Measurements from ENCODE around the gene FNBP1. TPM values are rescaled to one million over a fixed set of nuclear protein-coding genes. Genes with fewer than 3 reads are reported as not detected.

The FNBP1 gene
- total and polyA plus RNA-seq, 3 donors from 2014 or later, result 37.9 to 89.2 (median 76.6) TPM

DNA sequence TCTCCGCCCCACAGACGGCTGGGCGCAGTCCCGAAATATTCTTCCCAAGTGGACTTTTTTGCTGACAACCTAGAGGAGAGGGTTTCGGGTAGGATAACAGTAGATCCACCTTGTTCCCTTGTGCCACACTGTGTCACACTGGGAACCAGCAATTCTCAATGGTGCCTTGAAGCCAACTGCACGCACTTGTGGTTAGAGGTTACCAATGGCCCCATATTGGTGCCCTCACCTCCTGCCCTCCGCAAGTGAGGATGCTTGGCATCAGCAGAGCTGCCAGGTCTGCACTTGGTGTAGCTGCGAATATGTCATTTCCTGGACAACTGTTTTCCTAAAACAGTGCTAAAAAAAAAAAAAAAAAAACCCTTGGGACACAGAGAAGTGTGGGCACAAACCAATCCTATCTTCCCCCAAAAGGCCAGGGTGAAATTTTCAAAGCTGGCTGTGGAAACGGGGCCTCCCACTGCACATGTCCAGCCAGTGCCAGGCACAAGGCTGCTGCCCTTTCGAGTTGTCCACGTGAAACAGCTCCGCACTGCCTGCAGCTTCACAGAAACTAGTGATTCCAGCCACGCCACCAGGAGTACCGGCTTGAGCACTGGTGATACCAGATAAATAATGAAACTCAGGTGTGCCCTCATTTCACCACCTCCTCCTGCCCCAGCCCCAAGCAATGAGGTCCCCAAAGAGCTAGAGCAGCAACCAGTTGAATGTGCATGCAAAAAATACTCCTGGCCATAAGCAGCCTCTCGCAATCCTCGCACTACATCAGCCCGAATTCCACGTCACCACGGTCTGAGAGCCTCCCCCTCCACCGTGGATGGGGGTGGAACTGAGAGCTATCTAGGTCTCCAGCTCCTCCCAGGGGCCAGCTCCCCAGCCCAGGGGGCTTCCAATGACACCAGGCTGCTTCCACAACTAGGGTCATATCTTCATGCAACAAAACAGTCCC lies 156.5 kb downstream of the FNBP1 start:
- Histone ChIP-seq H3K36me3 (ENCODE audit: low read depth, missing control alignments) (no peaks in the 10 kb centered on the region), H3K27ac (peak overlapping the region; percentile 52 to 77), H3K4me1 (peaks cover 34% of the 10 kb centered on the region), H3K4me3 (peak overlapping the region; percentile 3 to 51), H3K9me3 (no peaks in the 10 kb centered on the region), H3K27me3 (no peaks in the 10 kb centered on the region)
- intact Hi-C loops (cut with DNase I; ENCODE audit: low total_unique reads), result loop anchor here (5.0 to 10.0 kb wide), 3 partner anchors 156 to 348 kb away; partner anchors contain the start of gene FNBP1
- peak; percentile 61 for DNase-seq
- TF ChIP-seq POLR2A (IDR thresholded peaks at IDR 0.05), result no peak
- no peak for TF ChIP-seq CTCF (IDR thresholded peaks at IDR 0.05)
- WGBS, 2 donors, result 66 to 69% methylated on average over 11 to 20 of the region's 20 CpGs

DNA sequence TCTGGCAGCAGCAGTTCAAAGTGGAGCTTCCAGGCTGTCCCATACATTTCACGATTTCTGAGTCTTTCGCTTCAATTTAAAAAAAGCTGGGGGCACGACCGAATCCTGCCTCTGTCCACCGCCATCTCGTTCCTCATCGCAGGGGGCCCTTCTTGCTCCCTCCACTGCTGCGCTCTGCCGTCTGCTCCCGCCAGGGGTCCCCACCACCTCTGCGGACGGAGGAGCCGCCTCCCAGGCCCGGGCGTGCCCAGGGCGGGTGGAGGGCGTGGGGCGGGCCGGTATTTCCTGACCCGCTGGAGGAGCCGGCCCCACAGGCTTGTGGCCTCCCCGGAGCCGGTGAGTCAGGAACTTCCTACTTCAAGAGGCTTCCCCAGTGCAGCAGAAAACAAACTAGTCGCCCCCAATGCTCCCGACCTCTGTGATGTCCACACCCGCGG lies 157.3 kb downstream of the FNBP1 start:
- intact Hi-C loops (cut with DNase I; ENCODE audit: low total_unique reads), result loop anchor here (5.0 to 10.0 kb wide), 3 partner anchors 157 to 349 kb away; partner anchors contain the start of gene FNBP1
- peak overlapping the region; percentile 3 to 51 for H3K4me3 ChIP-seq
- WGBS, 2 donors, result 0 to 2% methylated on average over 4 to 27 of the region's 27 CpGs
- H3K9me3 ChIP-seq, result no peaks in the 10 kb centered on the region
- TF ChIP-seq CTCF (IDR thresholded peaks at IDR 0.05) (peak; percentile 87 to 97 (median 96)), POLR2A (IDR thresholded peaks at IDR 0.05) (no peak)
- peak overlapping the region; percentile 77 to 81 for H3K27ac ChIP-seq
- DNase-seq, result peak; percentile 89
- no peaks in the 10 kb centered on the region for H3K27me3 ChIP-seq
- H3K36me3 ChIP-seq (ENCODE audit: low read depth, missing control alignments), result no peaks in the 10 kb centered on the region
- peaks cover 33% of the 10 kb centered on the region for H3K4me1 ChIP-seq

- Histone ChIP-seq H3K27ac (peak overlapping the region; percentile 77 to 81), H3K27me3 (no peaks in the 10 kb centered on the region), H3K4me1 (peaks cover 33% of the 10 kb centered on the region), H3K36me3 (ENCODE audit: low read depth, missing control alignments) (no peaks in the 10 kb centered on the region), H3K4me3 (peak overlapping the region; percentile 12 to 51), H3K9me3 (no peaks in the 10 kb centered on the region)
- TF ChIP-seq CTCF (IDR thresholded peaks at IDR 0.05), result peak in 1 of 3 experiments; percentile 59
- no peak for TF ChIP-seq POLR2A (IDR thresholded peaks at IDR 0.05)
- intact Hi-C loops (cut with DNase I; ENCODE audit: low total_unique reads), result loop anchor here (5.0 to 10.0 kb wide), 3 partner anchors 157 to 350 kb away; partner anchors contain the start of gene FNBP1
- peak; percentile 65 for DNase-seq
- WGBS, 2 donors, result 5 to 14% methylated on average over 22 to 27 of the region's 27 CpGs
Observed at GRCh38 chr9:129885018-129885669, 157.8 kb downstream of the FNBP1 start.

DNA sequence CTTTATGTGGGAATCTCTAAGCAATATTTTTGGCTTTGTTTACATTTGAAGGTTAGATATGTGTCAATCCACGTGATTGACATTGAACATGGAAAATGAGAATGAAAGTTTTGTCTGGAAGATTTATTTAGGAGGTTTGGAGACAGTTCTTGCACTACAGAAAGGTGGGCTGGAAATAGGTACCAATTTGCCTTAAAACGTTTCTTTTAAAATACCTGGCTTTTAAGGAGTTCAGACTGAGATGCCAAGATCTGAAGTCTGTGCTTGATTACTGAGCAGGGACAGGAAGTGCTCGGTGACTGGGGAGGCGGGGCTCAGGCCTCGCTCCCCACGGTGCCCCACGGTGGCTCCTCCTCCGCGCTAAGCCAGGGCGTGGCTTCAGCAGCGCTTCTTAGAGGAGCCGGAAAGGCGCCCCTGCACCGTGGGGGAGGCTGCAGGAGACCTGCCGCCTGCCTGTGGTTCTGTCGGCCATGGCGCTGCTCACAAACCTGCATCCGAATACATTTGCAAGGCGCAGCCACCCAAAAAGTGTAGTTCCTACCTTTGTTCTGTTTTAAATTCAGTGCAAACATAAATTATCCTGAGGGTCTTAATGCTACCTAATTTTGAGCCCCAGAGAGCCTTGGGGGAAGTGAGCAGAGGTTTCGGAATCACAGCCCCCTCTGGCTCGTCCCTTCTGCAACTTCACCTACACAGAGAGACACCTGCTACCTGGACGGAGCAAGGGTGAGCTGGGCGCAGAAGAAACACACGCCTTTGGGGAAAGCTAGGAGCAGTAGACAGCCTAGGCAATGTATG lies 158.6 kb downstream of the FNBP1 start:
- peak; percentile 95 for DNase-seq
- Histone ChIP-seq H3K4me1 (peaks cover 33% of the 10 kb centered on the region), H3K9me3 (no peaks in the 10 kb centered on the region), H3K36me3 (ENCODE audit: low read depth, missing control alignments) (no peaks in the 10 kb centered on the region), H3K4me3 (peak overlapping the region; percentile 12 to 51), H3K27me3 (no peaks in the 10 kb centered on the region), H3K27ac (peak overlapping the region; percentile 77 to 81)
- no peak for TF ChIP-seq CTCF (IDR thresholded peaks at IDR 0.05)
- TF ChIP-seq POLR2A (IDR thresholded peaks at IDR 0.05), result no peak
- intact Hi-C loops (cut with DNase I; ENCODE audit: low total_unique reads), result loop anchor here (5.0 to 10.0 kb wide), 3 partner anchors 158 to 350 kb away; partner anchors contain the start of gene FNBP1
- 7 to 17% methylated on average over 8 to 24 of the region's 24 CpGs for WGBS, 2 donors
